H9 (cell line): Measurements from ENCODE around the gene EOMES. TPM values are rescaled to one million over a fixed set of nuclear protein-coding genes. Genes with fewer than 3 reads are reported as not detected.

ENCODE experiments used
- DNase-seq: peaks from one replicate; pipeline ENCODE4 v3.0.0-alpha.2; 2017
- H2AFZ ChIP-seq: one replicate; pipeline ENCODE4 v1.6.1; 2013; ENCODE audit warnings: mild to moderate bottlenecking, low read length, control low read depth, moderate library complexity
- H2AK5ac ChIP-seq: 2 replicates; pipeline ENCODE4 v1.6.1; 2013; ENCODE audit warnings: low read length, control low read depth, mixed read lengths; ENCODE audit not compliant: insufficient read length
- H2BK120ac ChIP-seq: one replicate; pipeline ENCODE4 v1.6.1; 2013; ENCODE audit warnings: low read depth, mild to moderate bottlenecking, low read length, control low read depth, inconsistent platforms; ENCODE audit not compliant: poor library complexity, severe bottlenecking
- H2BK12ac ChIP-seq: 2 replicates; pipeline ENCODE4 v1.6.1; 2013; ENCODE audit warnings: low read length, control low read depth, mixed read lengths, low read depth; ENCODE audit not compliant: insufficient read length
- H2BK15ac ChIP-seq: 2 replicates; pipeline ENCODE4 v1.6.1; 2013; ENCODE audit warnings: low read depth, low read length, control low read depth
- H2BK20ac ChIP-seq: one replicate; pipeline ENCODE4 v1.6.1; 2013; ENCODE audit warnings: low read depth, mild to moderate bottlenecking, low read length, control low read depth, inconsistent platforms; ENCODE audit not compliant: poor library complexity, severe bottlenecking
- H2BK5ac ChIP-seq: 2 replicates; pipeline ENCODE4 v1.6.1; 2013; ENCODE audit warnings: low read length, control low read depth, mixed read lengths; ENCODE audit not compliant: insufficient read length
- H3K14ac ChIP-seq: 2 replicates; pipeline ENCODE4 v1.6.1; 2013; ENCODE audit warnings: low read length, control low read depth; ENCODE audit not compliant: insufficient read depth
- H3K18ac ChIP-seq: 2 replicates; pipeline ENCODE4 v1.6.1; 2013; ENCODE audit warnings: low read depth, mild to moderate bottlenecking, mixed read lengths, low read length, control low read depth; ENCODE audit not compliant: insufficient read length
- H3K23ac ChIP-seq: 2 replicates; pipeline ENCODE4 v1.6.1; 2013; ENCODE audit warnings: low read length, control low read depth, mixed read lengths, low read depth; ENCODE audit not compliant: insufficient read length
- H3K23me2 ChIP-seq: 2 replicates; pipeline ENCODE4 v1.6.1; 2013; ENCODE audit warnings: low read depth, mild to moderate bottlenecking, mixed read lengths, low read length, control low read depth; ENCODE audit not compliant: insufficient read length, poor library complexity, severe bottlenecking
- H3K27ac ChIP-seq: 2 replicates; pipeline ENCODE4 v1.5.1; 2013; ENCODE audit warnings: low read length, control low read depth, mixed read lengths, low read depth; ENCODE audit not compliant: insufficient read length
- H3K27me3 ChIP-seq: 2 replicates; pipeline ENCODE4 v1.6.1; 2013; ENCODE audit warnings: low read length, control low read depth, inconsistent platforms; ENCODE audit not compliant: insufficient read depth
- H3K4ac ChIP-seq: 2 replicates; pipeline ENCODE4 v1.6.1; 2013; ENCODE audit warnings: low read depth, mild to moderate bottlenecking, control low read depth, inconsistent platforms, low read length, moderate library complexity
- H3K4me1 ChIP-seq: 2 replicates; pipeline ENCODE4 v1.6.1; 2013; ENCODE audit warnings: low read length, control low read depth, inconsistent platforms; ENCODE audit not compliant: insufficient read depth
- H3K4me2 ChIP-seq: 2 replicates; pipeline ENCODE4 v1.6.1; 2013; ENCODE audit warnings: low read length, control low read depth, mixed read lengths; ENCODE audit not compliant: insufficient read length, insufficient read depth
- H3K56ac ChIP-seq: 2 replicates; pipeline ENCODE4 v1.6.1; 2013; ENCODE audit warnings: low read depth, mild to moderate bottlenecking, mixed read lengths, low read length, control low read depth; ENCODE audit not compliant: insufficient read length
- H3K79me1 ChIP-seq: 2 replicates; pipeline ENCODE4 v1.6.1; 2013; ENCODE audit warnings: low read depth, mild to moderate bottlenecking, moderate library complexity, low read length, control low read depth, inconsistent platforms; ENCODE audit not compliant: insufficient read depth, poor library complexity, severe bottlenecking
- H3K79me2 ChIP-seq: 2 replicates; pipeline ENCODE4 v1.6.1; 2013; ENCODE audit warnings: low read length, control low read depth, inconsistent platforms; ENCODE audit not compliant: insufficient read depth
- H3K9ac ChIP-seq: 2 replicates; pipeline ENCODE4 v1.6.1; 2013; ENCODE audit warnings: low read length, control low read depth, mixed read lengths; ENCODE audit not compliant: insufficient read length; ENCODE audit errors: extremely low read depth
- H3K9me3 ChIP-seq: one replicate; pipeline ENCODE4 v1.6.1; 2013; ENCODE audit warnings: low read depth, low read length, inconsistent platforms; ENCODE audit not compliant: control insufficient read depth
- H3T11ph ChIP-seq: one replicate; pipeline ENCODE4 v1.6.1; 2013; ENCODE audit warnings: mild to moderate bottlenecking, low read length, control low read depth, inconsistent platforms
- H4K20me1 ChIP-seq: one replicate; pipeline ENCODE4 v1.6.1; 2013; ENCODE audit not compliant: control insufficient read depth, insufficient read length, insufficient read depth
- H4K5ac ChIP-seq: 2 replicates; pipeline ENCODE4 v1.6.1; 2013; ENCODE audit warnings: low read depth, mild to moderate bottlenecking, mixed read lengths, low read length, control low read depth; ENCODE audit not compliant: insufficient read length
- H4K8ac ChIP-seq: replicated peaks from 2 replicates; pipeline ENCODE4 v1.6.1; 2013; ENCODE audit warnings: low read length, control low read depth, mixed read lengths, low read depth; ENCODE audit not compliant: insufficient read length
- H4K91ac ChIP-seq: 2 replicates; pipeline ENCODE4 v1.6.1; 2013; ENCODE audit warnings: low read depth, mild to moderate bottlenecking, moderate library complexity, mixed read lengths, low read length, control low read depth; ENCODE audit not compliant: insufficient read length
- H3K27ac Mint-ChIP-seq, 3 experiments: 2 replicates in 2 of 3; 3 replicates in 1 of 3; pipeline ENCODE4 v1.8.0; 2020 to 2021; ENCODE audit warnings: mixed read lengths in 3 of 3, mild to moderate bottlenecking in 1 of 3, moderate library complexity in 1 of 3
- H3K27me3 Mint-ChIP-seq: 2 replicates; pipeline ENCODE4 v1.8.0; 2021; ENCODE audit warnings: low read depth, mild to moderate bottlenecking, moderate library complexity, mixed read lengths
- H3K36me3 Mint-ChIP-seq, 3 experiments: 2 replicates in 2 of 3; 3 replicates in 1 of 3; pipeline ENCODE4 v1.8.0; 2020 to 2021; ENCODE audit warnings: low read depth in 3 of 3, mixed read lengths in 3 of 3; ENCODE audit not compliant: insufficient read depth in 1 of 3
- H3K4me1 Mint-ChIP-seq, 2 experiments: 2 replicates each; pipeline ENCODE4 v1.8.0; 2020; ENCODE audit warnings: mixed read lengths in 2 of 2
- H3K4me3 Mint-ChIP-seq, 2 experiments: 2 replicates in 1 of 2; 3 replicates in 1 of 2; pipeline ENCODE4 v1.8.0; 2020 to 2021; ENCODE audit warnings: mild to moderate bottlenecking in 2 of 2, mixed read lengths in 2 of 2, moderate library complexity in 1 of 2
- H3K9me3 Mint-ChIP-seq, 2 experiments: 2 replicates in 1 of 2; 3 replicates in 1 of 2; pipeline ENCODE4 v1.8.0; 2020; ENCODE audit warnings: mild to moderate bottlenecking in 2 of 2, mixed read lengths in 2 of 2, moderate library complexity in 1 of 2
- WGBS: extraction: QIAGEN DNeasy Blood & Tissue Kit; methylation state at CpG from one replicate; pipeline ENCODE4 v1.1.7; 2013; ENCODE audit warnings: missing lambda C conversion rate, low lambda C conversion rate, mixed read lengths; ENCODE audit not compliant: insufficient read length; ENCODE audit errors: extremely low coverage; 5-methylcytosine and 5-hydroxymethylcytosine counted together
- total RNA-seq: library from RNA; stranded (reverse); gene quantifications from 2 replicates; pipeline ENCODE4 v1.2.1, GENCODE V29; 2021
- TF ChIP-seq, protein P1 (sequence below): fragments of 200-600 bp; sonication (generic); conservative IDR thresholded peaks from 3 replicates; pipeline ENCODE4 v1.8.0; 2021; ENCODE audit warnings: antibody characterized with exemption, mild to moderate bottlenecking

Gene EOMES
- total RNA-seq, 1 experiment from 2014 or later = 1.7 TPM

GRCh38 chr3:27749643-27750042, 27.5 kb upstream of the EOMES start:
- Histone ChIP-seq H3K4ac (no peak overlapping the region), H3K9me3 (no peaks in the 10 kb centered on the region), H2BK12ac (no peak overlapping the region), H3T11ph (no peak overlapping the region), H4K5ac (no peak overlapping the region), H3K9ac (no peak overlapping the region), H4K20me1 (no peaks in the 10 kb centered on the region), H3K56ac (no peak overlapping the region), H3K18ac (no peak overlapping the region), H4K91ac (no peak overlapping the region), H3K23me2 (no peaks in the 10 kb centered on the region), H3K27me3 (no peaks in the 10 kb centered on the region), H2BK15ac (no peak overlapping the region), H2BK5ac (no peak overlapping the region), H4K8ac (no peak overlapping the region), H2AFZ (no peak overlapping the region), H2BK20ac (no peak overlapping the region), H3K79me1 (no peaks in the 10 kb centered on the region), H3K4me1 (no peaks in the 10 kb centered on the region), H3K14ac (no peak overlapping the region), H3K79me2 (no peaks in the 10 kb centered on the region), H2BK120ac (no peak overlapping the region), H3K4me2 (no peak overlapping the region), H3K23ac (no peak overlapping the region), H3K27ac (no peak overlapping the region), H2AK5ac (no peak overlapping the region)
- Mint-ChIP-seq H3K4me1 (no peaks in the 10 kb centered on the region), H3K4me3 (no peak overlapping the region), H3K27me3 (peaks cover 9% of the 10 kb centered on the region), H3K27ac (no peak overlapping the region), H3K36me3 (no peaks in the 10 kb centered on the region), H3K9me3 (no peaks in the 10 kb centered on the region; a peak in 2 of 5 replicates)
- no CpG with 5 or more reads among the region's 1 CpG for WGBS
- DNase-seq = no peak
- TF ChIP-seq, protein P1, sequence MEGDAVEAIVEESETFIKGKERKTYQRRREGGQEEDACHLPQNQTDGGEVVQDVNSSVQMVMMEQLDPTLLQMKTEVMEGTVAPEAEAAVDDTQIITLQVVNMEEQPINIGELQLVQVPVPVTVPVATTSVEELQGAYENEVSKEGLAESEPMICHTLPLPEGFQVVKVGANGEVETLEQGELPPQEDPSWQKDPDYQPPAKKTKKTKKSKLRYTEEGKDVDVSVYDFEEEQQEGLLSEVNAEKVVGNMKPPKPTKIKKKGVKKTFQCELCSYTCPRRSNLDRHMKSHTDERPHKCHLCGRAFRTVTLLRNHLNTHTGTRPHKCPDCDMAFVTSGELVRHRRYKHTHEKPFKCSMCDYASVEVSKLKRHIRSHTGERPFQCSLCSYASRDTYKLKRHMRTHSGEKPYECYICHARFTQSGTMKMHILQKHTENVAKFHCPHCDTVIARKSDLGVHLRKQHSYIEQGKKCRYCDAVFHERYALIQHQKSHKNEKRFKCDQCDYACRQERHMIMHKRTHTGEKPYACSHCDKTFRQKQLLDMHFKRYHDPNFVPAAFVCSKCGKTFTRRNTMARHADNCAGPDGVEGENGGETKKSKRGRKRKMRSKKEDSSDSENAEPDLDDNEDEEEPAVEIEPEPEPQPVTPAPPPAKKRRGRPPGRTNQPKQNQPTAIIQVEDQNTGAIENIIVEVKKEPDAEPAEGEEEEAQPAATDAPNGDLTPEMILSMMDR = no peak
